T-helper 1 cell (primary cell): Measurements from ENCODE around the gene RPRD1A.
"Not testable (repeated sequence)": the region's sequence is repeated elsewhere in the genome, so short reads cannot be mapped to it uniquely, and the experiment has no call there.

Experiments
- DNase-seq, 5 donors: peaks; one replicate each; pipeline ENCODE4 v3.0.0-alpha.2; 2012 to 2020

RPRD1A gene

DNA sequence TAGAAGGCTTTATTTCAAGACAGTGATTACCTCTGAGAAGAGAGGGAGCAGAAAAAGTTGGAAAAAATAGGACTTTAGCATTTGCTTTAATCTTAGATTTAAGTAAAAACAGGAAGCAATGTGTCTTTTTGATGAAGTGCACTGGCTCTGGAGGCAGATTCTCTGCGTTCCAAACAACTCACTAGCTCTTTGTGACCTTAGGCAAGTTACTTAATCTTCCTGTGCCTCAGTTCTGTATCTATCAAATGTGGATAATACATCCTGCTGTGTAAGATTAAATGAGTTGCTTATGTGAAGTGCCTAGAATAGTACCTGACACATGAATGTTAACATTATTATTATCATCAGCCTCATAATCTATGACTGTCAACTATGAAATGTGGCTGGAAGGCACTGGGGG, 42.3 kb downstream of the RPRD1A start:
- DNase-seq: no peak

DNA sequence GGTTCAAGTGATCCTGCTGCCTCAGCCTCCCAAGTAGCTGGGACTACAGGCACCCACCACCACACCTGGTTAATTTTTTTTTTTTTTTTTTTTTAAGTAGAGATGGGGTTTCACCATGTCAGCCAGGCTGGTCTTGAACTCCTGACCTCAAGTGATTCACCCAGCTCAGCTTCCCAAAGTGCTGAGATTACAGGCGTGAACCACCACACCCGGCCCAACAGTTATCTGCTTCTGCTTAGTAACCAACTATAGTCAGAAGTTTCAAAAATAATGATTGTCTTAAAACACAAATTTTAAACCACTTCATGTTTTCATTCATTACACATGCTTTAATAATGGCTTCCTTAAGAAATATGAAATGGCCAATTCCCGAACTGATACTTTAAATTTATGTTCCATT, 43.1 kb downstream of the RPRD1A start:
- not testable (repeated sequence) for DNase-seq

DNA sequence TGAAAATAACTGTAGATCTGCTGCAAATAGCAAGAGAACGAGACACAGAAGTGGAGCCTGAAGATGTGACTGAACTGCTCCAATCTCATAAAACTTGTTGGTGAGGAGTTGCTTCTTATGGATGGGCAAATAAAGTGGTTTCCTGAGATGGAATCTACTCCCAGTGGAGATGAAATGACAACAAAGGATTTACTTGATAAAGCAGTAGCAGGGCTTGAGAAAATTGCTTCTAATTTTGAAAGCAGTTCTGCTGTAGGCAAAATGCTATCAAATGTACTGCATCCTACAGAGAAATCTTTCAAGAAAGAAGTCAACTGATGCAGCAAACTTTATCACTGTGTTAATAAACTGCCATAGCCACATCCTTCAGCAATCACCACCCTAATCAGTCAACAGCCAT, 44.0 kb downstream of the RPRD1A start:
- no peak for DNase-seq

DNA sequence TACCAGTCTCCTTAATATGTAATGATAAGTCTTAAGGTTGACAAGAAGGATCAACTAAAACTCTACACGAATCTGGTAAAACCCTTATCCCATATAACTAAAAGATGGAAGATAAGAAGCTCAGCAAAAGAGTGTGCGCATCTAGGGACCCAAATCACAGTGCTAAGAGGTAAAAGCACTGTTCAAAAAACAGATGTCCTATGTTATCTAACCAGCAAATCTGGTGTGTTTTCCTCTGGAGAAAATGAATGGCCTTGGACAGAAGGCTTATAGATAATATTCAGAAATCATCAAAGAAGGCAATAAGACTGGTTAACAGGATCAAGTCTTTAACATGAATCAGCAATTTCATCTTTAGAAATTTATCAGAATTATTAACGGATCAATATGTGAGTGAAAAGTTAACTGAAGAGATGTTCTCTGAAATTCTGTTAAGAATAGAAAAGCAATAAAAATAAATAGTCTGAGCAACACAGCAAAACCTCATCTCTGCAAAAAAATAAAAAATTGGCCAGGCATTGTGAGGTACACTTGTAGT, 47.1 kb downstream of the RPRD1A start:
- DNase-seq: no peak

DNA sequence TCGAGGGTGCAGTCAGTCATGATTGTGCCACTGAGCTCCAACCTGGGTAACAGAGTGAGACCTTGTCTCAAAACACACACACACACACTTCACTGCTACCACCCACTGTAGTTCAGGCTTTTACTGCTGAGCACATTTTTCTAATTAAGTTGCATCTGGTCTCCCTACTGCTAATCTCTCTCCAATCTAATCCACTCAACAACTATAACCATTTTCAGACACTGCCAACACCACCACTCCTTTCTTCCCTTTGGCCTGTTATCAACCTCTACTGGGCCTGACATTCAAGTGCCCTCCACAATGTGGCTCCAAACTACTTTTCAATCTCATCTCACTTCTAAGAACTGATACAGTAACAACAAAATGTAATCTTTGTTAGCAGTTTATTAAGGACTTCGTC, 50.1 kb downstream of the RPRD1A start:
- DNase-seq: no peak

DNA sequence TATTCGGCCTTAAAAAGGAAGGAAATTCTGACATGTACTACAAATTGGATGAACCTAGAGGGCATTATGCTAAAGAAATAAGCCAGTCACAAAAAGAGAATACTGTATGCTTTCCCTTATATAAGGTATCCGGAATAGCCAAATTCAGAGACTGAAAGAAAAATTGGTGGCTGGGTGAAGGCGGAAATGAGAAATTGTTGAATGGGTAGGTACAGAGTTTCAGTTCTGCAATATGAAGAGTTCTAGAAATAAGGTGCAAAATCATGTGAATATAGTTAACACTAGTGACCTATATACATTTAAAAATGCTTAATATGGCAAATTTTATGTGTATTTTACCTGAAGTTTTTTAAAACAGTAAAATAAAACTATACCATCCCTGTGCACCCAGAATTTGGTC, 51.7 kb downstream of the RPRD1A start:
- DNase-seq: no peak

DNA sequence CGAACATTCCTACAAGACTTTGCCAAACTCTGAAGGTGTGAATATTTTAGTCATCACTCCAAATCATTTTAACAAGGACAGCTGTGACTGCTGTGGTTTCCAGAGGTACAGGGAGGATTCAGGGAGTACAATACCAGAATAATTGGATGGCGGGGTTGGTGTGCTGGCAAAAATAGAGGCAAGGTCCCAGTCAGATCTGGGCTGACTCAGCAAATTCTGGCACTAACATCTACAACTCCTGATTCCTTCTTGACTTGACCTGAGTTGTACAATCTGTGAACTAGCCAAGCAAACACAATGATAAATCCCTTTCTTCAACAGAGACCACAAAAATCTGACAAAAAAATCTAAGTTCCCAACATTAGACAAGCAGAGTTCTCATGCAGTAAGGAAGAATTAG, 54.5 kb downstream of the RPRD1A start:
- no peak for DNase-seq

DNA sequence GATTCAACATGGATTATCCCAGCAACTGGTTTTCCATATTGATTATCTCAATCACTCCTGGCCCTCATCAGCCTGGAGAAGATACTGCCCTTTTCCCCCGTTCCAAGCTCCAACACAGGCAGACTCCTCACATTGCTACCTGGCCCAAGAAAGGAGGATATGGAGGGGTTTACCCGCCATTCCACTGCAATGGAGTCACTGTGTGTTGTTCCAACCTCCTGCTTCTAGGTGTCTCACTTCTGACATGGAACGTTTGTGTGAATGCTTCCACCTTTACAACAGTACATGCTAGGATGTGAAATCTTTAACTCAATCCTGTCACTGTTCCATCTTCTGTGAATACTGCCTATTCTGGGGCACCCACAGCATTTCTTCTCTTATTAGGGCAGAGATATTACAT, 58.1 kb downstream of the RPRD1A start:
- no peak for DNase-seq

DNA sequence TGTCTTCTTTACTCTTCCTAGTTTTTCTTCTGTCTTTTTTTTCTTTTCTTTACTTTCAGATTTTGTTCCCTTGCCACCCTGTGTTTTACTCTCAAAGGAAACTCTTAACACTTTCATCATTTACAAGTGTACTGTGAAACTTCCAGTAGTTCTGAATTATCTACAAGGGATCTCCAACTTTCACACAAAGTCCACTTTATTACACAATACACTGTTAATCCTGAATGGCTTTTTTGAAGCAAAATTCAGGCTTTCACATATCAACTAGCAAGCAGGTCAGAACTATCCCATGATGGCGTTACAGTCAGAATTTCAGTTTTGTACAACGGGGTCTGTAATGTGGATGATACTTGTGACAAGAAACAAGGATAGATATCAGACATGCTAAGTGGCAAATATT, 60.4 kb downstream of the RPRD1A start:
- no peak for DNase-seq

DNA sequence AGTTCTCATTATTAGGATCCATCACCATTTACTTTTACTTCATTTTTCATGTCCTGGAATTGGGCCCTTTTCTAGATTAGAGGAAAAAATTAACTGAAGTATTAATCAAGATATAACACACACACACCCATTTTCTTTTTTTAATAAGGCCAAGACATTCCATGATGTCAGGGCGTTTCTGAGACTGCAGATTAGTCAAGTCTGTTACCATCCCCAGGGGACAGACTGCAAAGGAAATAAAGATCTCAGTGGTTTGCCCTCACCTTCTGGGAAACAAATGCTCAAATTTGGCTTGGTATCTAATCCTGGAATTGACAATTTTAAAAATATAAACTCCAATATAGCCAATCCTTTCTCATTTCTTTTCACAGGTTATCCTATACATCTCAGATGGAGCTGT, 67.4 kb downstream of the RPRD1A start:
- no peak for DNase-seq

DNA sequence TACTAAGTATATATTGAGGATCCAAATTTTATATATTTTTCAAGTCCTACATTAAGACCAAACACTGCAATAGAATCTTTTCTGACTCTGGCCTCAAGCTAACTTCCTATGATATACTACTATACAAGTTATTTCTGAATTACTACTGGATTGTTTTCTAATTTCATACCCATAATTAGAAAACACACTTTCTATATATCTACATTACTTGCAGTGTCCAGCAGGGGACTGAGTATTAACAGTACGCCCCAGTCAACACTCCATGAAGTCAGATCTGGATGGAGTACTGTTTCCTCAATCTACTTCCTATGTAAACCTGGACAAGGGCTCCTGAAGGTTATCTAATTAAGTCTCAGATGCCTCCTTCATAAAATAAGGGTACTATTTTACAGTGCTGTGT, 68.4 kb downstream of the RPRD1A start:
- no peak for DNase-seq

DNA sequence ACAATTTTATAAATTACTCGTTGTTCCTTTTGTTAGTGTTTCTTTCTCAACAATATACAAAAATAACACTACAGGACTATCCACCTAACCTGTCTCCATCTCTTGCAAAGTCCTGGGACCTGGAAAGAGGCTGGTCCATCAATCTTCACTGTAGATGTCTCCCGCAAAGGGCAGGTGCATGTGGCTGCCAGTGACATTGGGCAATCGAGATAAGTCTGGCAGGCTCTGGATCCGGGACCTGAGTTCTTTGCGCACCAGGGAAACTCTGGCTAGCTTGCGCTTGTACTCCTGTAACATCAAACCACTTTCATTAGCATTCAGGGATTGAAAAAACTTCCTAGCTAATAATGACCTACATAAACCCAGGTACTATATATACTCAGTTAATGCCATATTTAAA, 74.3 kb downstream of the RPRD1A start:
- DNase-seq: no peak

DNA sequence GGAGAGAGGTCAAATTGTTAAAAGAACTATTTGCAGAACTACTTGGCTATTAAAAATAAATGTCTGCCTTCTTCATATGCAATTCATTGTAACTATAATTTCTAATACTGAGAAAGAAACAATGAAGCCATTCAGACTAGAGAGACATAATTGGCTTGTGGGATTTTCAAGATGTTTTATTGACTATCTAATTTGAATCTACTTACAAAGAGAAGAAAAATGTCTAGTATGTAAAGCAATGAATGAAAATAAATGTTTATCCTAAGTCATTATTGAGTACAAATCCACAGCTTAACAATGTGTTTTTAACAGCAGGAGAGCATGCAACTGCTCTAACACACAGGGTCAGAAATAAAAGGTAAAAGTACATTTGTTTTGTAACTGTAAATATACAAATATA, 75.7 kb downstream of the RPRD1A start:
- no peak for DNase-seq

DNA sequence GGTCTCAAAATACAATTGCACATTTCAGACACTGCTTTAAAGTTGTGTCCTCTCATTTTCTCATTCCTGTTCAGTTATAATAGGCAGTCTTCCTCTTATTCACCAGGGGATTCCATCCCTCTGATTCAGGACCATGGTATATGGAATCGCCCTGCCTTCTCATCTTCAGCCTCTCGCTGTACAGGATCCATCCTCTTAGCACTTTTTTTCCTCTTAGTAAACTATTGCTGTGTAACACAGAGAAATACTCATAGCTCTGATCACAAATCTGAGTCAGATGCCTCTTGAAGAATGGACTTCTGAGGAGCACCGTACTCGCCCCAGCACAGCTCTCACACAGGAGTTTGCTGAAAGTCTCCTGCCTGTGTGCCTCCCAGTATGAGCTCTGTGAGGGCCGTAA, 83.5 kb downstream of the RPRD1A start:
- no peak for DNase-seq

DNA sequence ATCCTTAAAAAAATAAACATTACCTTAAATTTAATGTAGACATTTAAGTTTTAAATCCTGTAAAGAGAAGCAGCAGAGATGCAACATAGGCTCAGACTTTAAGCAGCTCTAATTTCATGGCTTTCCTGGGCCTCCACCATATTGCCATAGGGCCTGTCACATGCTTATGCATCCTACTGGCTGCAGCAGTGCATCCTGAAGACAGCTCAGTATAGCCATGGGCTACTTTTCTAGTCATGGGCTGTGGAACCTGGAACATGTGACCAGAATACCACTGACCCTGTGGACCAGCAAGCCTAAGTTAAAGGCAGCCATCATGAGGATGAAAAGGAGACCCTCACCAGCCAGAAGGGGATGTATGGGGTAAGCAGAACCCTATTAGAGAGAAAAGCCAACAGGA, 84.2 kb downstream of the RPRD1A start:
- DNase-seq: no peak

DNA sequence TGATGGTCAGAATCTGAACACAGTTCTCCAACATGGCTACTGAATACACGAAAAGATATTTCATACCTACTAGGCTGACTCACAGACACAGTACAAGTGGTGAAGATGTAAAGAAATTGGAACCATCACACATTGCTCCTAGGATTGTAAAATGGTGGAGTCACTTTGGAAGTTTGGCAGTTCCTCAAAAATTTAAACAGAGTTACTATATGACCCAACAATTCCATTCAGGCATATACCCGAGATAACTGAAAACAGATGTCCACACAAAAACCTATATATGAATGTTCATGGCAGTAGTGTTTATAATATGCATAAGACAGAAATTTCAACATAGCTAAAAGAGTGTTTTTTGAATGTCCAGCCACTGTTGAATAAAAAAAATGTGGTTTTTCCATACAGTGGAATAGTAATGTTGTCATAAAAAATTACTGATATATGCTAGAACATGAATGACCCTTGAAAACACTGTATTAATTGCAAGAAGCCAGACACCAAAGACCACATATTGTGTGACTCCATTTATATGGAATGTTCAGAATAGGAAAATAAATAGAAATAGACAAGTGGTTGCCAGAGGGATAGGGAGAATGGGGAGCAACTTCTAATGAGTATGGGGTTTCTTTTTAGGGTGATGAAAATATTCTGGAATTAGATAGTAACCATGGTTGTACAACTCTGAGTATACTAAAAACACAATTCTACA, 84.8 kb downstream of the RPRD1A start:
- no peak for DNase-seq

DNA sequence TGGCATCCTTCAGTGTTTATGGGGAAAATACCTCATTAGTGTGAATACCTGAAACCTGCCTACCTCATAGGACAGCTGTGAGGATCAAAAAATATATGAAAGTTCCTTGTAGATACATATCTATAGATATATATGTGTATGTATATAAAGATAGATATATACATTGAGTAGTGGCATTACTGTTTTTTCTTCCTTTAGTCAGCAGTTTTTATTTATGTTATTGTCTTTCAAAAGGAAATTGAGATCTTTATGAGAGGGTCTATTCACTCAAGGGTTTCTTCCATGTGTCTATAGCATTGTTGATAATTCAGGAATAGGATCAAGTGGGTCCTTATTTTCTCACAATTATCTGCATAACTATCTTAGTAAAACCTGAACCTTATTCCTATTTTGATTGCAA, 88.2 kb downstream of the RPRD1A start:
- no peak for DNase-seq

DNA sequence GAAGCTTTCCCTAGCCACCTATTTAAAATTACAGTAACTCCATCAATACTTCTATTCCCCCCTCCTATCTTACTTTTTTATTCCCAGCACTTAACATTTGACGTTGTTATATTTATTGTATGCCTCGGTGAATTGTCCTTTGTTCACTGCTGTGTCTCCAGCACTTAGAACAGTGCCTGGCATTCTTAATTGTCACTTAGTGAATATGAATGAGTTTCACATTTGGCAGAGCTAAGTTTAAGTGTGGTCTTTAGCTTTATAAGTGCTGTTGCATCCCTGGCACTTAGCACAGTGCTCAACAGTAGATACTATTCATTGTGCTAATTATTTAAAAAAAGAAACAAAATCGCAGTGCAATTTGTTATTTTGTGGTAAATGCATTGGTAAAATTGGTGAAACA, 93.2 kb downstream of the RPRD1A start:
- DNase-seq: no peak

DNA sequence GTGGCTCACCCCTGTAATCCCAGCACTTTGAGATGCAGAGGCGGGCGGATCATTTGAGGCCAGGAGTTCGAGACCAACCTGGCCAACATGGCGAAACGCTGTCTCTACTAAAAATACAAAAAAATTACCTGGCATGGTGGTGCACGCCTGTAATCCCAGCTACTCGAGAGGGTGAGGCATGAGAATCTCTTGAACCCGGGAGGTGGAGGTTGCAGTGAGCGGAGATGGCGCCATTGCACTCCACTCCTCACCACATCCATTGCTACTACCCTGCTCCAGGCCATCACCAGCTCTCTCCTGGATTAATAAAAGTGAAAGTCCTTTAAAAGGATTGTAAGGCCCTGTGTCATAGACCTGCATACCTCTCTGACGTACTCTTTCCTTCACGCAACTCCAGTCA, 93.7 kb downstream of the RPRD1A start:
- DNase-seq: no peak

DNA sequence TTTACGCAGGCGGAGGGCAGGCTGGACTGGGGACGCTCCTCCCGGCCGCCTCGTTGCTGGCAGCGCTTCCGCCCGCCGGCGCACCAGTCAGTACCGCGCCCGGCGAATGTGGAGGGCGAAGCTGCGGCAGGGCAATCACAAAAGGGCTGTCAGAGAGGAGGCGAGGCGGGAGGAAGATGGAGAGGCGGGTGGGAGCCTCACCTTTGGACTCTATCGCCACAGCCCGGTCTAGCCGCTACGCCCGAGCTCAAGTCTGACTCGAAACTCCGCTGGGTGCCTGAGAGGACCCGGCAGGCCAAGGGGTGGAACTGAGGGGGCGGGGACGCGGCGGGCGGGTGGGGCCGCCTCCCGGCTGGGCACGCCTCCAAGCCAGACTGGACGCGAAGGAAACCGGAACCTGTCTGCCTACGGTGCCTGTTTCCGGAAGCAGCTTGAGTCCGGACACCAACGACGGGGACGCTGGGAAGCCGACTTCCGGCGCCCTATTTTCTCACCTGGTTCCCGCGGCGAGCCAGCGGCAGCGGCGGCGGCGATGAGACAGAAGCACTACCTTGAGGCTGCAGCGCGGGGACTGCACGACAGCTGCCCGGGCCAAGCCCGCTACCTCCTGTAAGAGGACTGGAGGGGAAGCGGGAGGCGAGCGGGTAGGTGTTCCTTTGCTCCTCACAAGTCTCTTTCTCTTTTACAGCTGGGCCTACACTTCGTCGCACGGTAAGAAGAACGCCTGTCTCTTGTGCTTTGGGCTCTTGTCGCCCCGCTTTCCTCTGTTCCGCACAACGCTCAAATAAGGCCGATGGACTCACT, 95.0 kb downstream of the RPRD1A start, which contains the start of gene RMP24:
TSS of gene RMP24 (plus strand) at position 483 of the 804 bp plus-strand sequence.
- DNase-seq: peak; percentile 87 to 95 (median 91)

DNA sequence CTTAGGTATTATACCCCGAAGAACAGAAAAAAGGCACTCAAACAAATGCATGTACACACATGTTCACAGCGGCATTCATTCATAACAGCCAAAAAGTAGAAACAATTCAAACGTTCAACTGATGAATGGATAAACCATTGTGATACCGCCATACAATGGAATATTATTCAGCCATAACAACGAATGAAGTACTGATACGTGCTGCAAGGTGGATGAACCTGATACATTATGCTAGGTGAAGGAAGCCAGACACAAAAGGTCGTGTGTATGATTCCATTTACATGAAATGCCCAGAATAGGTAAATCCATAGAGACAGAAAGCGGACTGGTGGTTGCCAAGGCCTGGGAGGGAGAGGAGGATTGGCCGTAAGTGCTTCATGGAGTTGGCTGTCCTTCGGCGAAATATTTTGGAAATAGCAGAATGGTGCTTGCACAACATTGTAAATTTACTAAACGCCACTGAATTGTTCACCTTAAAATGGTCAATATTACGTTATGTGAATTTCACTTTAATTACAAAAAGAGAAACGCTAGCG, 95.6 kb downstream of the RPRD1A start:
- no peak for DNase-seq

DNA sequence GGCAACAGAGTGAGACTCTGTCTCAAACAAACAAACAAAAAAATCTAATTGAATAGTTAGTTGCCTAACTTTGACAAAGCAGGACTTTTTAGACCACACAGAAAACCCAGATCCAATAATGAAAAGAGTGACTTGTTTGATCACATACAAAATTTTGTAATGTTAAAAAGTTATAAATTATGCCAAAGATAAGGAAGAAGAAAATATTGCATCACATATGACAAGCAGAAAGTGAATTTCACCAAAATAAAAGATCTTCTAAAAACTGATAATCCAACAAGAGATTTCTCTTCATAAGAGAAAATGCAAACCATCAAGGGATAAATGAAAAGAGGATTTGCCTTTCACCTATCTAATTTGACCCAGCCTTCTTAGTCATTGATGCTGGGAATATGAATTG, 97.7 kb downstream of the RPRD1A start:
- no peak for DNase-seq

DNA sequence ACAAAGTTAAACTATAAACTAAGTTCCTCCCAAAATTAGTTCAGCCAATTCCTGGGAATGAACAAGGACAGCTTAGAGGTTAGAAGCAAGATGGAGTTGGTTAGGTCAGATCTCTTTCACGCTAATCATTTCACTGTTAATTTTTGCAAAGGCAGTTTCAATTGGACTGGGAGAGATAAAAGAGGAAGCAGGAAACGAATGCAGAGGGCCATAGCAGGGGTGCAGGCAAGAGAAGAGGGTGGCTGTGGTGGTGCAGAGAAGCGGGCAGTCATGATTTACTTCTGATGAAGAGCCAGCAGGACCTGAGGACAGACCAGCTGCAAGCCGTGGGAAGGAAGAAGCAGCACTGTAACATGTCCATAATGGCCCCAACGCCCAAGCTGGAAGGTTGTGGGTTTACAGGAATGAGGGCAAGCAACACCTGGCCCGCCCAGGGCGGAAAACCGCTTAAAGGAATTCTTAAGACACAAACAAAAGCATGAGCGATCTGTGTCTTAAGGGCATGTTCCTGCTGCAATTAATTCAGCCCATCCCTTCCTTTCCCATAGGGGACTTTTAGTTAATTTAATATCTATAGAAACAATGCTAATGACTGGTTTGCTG, 99.0 kb downstream of the RPRD1A start:
- no peak for DNase-seq

DNA sequence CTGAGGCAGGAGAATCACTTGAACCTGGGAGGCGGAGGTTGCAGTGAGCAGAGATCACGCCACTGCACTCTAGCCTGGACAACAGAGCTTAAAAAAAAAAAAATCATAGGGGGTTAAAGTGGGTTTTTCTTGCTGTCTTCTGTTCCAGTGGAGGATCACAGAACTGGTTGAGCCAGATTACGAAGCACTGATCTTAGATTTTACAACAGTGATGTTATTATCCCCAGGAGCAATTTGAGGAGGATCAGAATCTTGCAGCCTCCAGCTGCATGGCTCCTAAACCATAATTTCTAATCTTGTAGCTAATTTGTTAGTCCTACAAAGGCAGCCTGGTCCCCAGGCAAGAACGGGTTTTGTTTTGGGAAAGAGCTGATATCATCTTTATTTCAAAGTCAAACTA, 99.5 kb downstream of the RPRD1A start:
- DNase-seq: not testable (repeated sequence)
